Glutamatergic neuron (in vitro differentiated cells): ENCODE data around the gene ISCA2. TPM values are rescaled to one million over a fixed set of nuclear protein-coding genes. Genes with fewer than 3 reads are reported as not detected.

Experiments used
- DNase-seq: peaks from one replicate; pipeline ENCODE4 v3.0.0; 2022
- H3K27ac Mint-ChIP-seq: one replicate; pipeline ENCODE4 v1.8.0; 2020; ENCODE audit warnings: mild to moderate bottlenecking, mixed read lengths, inconsistent platforms; ENCODE audit not compliant: unreplicated experiment
- H3K27me3 Mint-ChIP-seq: one replicate; pipeline ENCODE4 v1.8.0; 2020; ENCODE audit warnings: mild to moderate bottlenecking, moderate library complexity, mixed read lengths, inconsistent platforms; ENCODE audit not compliant: unreplicated experiment
- H3K36me3 Mint-ChIP-seq: one replicate; pipeline ENCODE4 v1.8.0; 2020; ENCODE audit warnings: mild to moderate bottlenecking, mixed read lengths, inconsistent platforms; ENCODE audit not compliant: unreplicated experiment
- H3K4me1 Mint-ChIP-seq: one replicate; pipeline ENCODE4 v1.8.0; 2020; ENCODE audit warnings: mild to moderate bottlenecking, low read depth, mixed read lengths, inconsistent platforms; ENCODE audit not compliant: unreplicated experiment
- H3K4me3 Mint-ChIP-seq: one replicate; pipeline ENCODE4 v1.8.0; 2020; ENCODE audit warnings: mild to moderate bottlenecking, mixed read lengths, inconsistent platforms; ENCODE audit not compliant: unreplicated experiment
- H3K9me3 Mint-ChIP-seq: one replicate; pipeline ENCODE4 v1.8.0; 2020; ENCODE audit warnings: mild to moderate bottlenecking, moderate library complexity, mixed read lengths, inconsistent platforms; ENCODE audit not compliant: unreplicated experiment
- total RNA-seq: library from RNA; stranded (reverse); fragmentation: NEBNext Ultra II Directional; extraction: Animal tissue kit (Norgen Biotek cat#: 25700); gene quantifications from one replicate; pipeline ENCODE4 v1.2.1, GENCODE V29; 2021; ENCODE audit not compliant: unreplicated experiment
- TF ChIP-seq, protein P1 (sequence below): fragments of 200-600 bp; sonication (generic); IDR thresholded peaks from one replicate; pipeline ENCODE4 v1.5.0; 2021; ENCODE audit not compliant: partially characterized antibody, unreplicated experiment

ISCA2 gene
- total RNA-seq, 1 donor from 2014 or later, result 14.8 TPM

- Mint-ChIP-seq H3K4me1 (peaks cover 17% of the 10 kb centered on the region), H3K4me3 (no peak overlapping the region), H3K27me3 (peaks cover 9% of the 10 kb centered on the region), H3K27ac (peak overlapping the region; percentile 84), H3K9me3 (peaks cover 9% of the 10 kb centered on the region), H3K36me3 (peaks cover 11% of the 10 kb centered on the region)
- TF ChIP-seq, protein P1, sequence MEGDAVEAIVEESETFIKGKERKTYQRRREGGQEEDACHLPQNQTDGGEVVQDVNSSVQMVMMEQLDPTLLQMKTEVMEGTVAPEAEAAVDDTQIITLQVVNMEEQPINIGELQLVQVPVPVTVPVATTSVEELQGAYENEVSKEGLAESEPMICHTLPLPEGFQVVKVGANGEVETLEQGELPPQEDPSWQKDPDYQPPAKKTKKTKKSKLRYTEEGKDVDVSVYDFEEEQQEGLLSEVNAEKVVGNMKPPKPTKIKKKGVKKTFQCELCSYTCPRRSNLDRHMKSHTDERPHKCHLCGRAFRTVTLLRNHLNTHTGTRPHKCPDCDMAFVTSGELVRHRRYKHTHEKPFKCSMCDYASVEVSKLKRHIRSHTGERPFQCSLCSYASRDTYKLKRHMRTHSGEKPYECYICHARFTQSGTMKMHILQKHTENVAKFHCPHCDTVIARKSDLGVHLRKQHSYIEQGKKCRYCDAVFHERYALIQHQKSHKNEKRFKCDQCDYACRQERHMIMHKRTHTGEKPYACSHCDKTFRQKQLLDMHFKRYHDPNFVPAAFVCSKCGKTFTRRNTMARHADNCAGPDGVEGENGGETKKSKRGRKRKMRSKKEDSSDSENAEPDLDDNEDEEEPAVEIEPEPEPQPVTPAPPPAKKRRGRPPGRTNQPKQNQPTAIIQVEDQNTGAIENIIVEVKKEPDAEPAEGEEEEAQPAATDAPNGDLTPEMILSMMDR, result peak; percentile 79
- peak; percentile 81 for DNase-seq
These were observed 34.1 kb upstream of the ISCA2 start for GRCh38 chr14:74459289-74459946.

- Mint-ChIP-seq H3K9me3 (peaks cover 9% of the 10 kb centered on the region), H3K36me3 (peaks cover 6% of the 10 kb centered on the region), H3K4me3 (peak overlapping the region; percentile 13), H3K27me3 (peaks cover 7% of the 10 kb centered on the region), H3K27ac (peak overlapping the region; percentile 84), H3K4me1 (peaks cover 17% of the 10 kb centered on the region)
- TF ChIP-seq, protein P1, result no peak
- DNase-seq, result no peak
These were observed 33.6 kb upstream of the ISCA2 start for GRCh38 chr14:74459976-74460375.

GRCh38 chr14:74462993-74463392, 30.6 kb upstream of the ISCA2 start:
- Mint-ChIP-seq H3K9me3 (peaks cover 6% of the 10 kb centered on the region), H3K27ac (no peak overlapping the region), H3K4me1 (peaks cover 10% of the 10 kb centered on the region), H3K27me3 (peaks cover 4% of the 10 kb centered on the region), H3K36me3 (no peaks in the 10 kb centered on the region), H3K4me3 (no peak overlapping the region)
- DNase-seq, result no peak
- TF ChIP-seq, protein P1, result no peak

DNA sequence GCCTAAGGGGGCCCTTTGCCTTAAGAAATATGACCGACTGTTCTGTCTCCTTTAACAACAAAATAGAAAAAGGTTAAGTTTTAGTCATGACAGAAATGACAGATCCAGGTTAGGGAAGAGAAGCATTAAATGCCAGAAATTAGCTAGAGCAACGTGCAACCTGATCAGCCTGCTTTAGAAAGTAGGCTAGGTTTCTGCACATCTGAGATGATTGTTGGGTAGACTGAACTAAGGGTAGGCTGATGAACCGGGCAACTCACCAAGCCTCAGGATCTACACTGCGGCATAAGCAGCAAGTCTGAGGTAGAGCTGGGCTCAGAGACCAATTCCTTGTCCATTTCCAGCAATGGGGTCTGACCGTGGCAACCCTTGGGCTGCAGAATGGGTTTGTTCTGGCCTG, 29.9 kb upstream of the ISCA2 start:
- Mint-ChIP-seq H3K4me3 (no peak overlapping the region), H3K4me1 (peaks cover 10% of the 10 kb centered on the region), H3K27ac (no peak overlapping the region), H3K9me3 (peaks cover 7% of the 10 kb centered on the region), H3K27me3 (peaks cover 4% of the 10 kb centered on the region), H3K36me3 (no peaks in the 10 kb centered on the region)
- no peak for DNase-seq
- TF ChIP-seq, protein P1, result no peak

GRCh38 chr14:74464785-74465184, 28.8 kb upstream of the ISCA2 start:
- H3K4me1 Mint-ChIP-seq, result peaks cover 5% of the 10 kb centered on the region
- no peak for DNase-seq
- no peak overlapping the region for H3K27ac Mint-ChIP-seq
- TF ChIP-seq, protein P1, result no peak
- no peaks in the 10 kb centered on the region for H3K36me3 Mint-ChIP-seq
- H3K4me3 Mint-ChIP-seq, result no peak overlapping the region
- peaks cover 4% of the 10 kb centered on the region for H3K27me3 Mint-ChIP-seq
- peaks cover 5% of the 10 kb centered on the region for H3K9me3 Mint-ChIP-seq
